HL-60 (cell line): ENCODE data around the gene DNAH7.

Source experiments
- CTCF ChIP-seq: IDR thresholded peaks from one replicate; pipeline ENCODE4 v1.5.1; 2011; ENCODE audit warnings: low read length, control low read depth, inconsistent platforms; ENCODE audit not compliant: insufficient read depth
- GABPA ChIP-seq: IDR thresholded peaks from 2 replicates; pipeline ENCODE4 v1.6.1; 2012; ENCODE audit warnings: low read depth
- POLR2AphosphoS5 ChIP-seq: IDR thresholded peaks from 2 replicates; pipeline ENCODE4 v1.6.1; 2012; ENCODE audit warnings: low read depth
- REST ChIP-seq: IDR thresholded peaks from 2 replicates; pipeline ENCODE4 v1.6.1; 2012; ENCODE audit warnings: low read depth; ENCODE audit not compliant: insufficient replicate concordance

- TF ChIP-seq CTCF (no peak), POLR2AphosphoS5 (no peak), REST (no peak), GABPA (no peak)
Observed at GRCh38 chr2:195820867-195821565, 247.6 kb downstream of the DNAH7 start.
